Gastroesophageal sphincter (tissue), 3 donors: Measurements from ENCODE around the gene REL.

Experiments
- EP300 ChIP-seq: sonication (generic); formaldehyde crosslinking; IDR thresholded peaks from one replicate; pipeline ENCODE4 v1.6.1; 2017; ENCODE audit warnings: antibody characterized with exemption, mild to moderate bottlenecking
- POLR2A ChIP-seq, 2 donors: fragments of 450-650 bp; IDR thresholded peaks; one replicate each; pipeline ENCODE4 v1.6.1; 2017; ENCODE audit warnings: antibody characterized with exemption in 2 of 2, mild to moderate bottlenecking in 2 of 2, moderate library complexity in 1 of 2
- POLR2AphosphoS5 ChIP-seq: sonication (generic); formaldehyde crosslinking; IDR thresholded peaks from one replicate; pipeline ENCODE4 v1.6.1; 2017; ENCODE audit warnings: antibody characterized with exemption
- TF ChIP-seq, protein P1 (sequence below), 4 experiments: fragments of 200-600 bp in 2 of 4; fragments of 450-650 bp in 2 of 4; sonication (generic) in 1 of 4; IDR thresholded peaks; one replicate each; pipeline ENCODE4 v1.5.1; 2017 to 2019; ENCODE audit warnings: antibody characterized with exemption in 4 of 4, mild to moderate bottlenecking in 2 of 4, moderate library complexity in 2 of 4

DNA sequence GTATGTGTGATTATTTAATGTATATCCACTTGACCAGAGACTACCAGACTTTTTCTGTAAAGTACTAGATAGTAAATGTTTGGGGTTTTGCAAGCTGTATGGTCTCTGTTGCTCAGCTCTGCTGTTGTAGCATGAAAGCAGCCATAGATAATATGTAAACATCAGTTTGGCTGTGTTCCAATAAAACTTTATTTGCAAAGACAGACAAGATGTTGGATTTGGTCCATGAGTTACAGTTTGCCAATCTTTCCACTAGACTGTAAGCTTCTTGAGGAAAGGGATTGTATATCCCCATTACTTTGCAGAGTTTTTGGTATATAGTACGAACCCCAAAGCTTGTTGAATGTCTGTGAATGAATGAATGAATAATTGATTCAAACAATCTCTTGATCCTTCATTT, 17.2 kb downstream of the REL start:
- TF ChIP-seq, protein P1, sequence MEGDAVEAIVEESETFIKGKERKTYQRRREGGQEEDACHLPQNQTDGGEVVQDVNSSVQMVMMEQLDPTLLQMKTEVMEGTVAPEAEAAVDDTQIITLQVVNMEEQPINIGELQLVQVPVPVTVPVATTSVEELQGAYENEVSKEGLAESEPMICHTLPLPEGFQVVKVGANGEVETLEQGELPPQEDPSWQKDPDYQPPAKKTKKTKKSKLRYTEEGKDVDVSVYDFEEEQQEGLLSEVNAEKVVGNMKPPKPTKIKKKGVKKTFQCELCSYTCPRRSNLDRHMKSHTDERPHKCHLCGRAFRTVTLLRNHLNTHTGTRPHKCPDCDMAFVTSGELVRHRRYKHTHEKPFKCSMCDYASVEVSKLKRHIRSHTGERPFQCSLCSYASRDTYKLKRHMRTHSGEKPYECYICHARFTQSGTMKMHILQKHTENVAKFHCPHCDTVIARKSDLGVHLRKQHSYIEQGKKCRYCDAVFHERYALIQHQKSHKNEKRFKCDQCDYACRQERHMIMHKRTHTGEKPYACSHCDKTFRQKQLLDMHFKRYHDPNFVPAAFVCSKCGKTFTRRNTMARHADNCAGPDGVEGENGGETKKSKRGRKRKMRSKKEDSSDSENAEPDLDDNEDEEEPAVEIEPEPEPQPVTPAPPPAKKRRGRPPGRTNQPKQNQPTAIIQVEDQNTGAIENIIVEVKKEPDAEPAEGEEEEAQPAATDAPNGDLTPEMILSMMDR (IDR thresholded peaks at IDR 0.05): no peak
- no peak for TF ChIP-seq POLR2A (IDR thresholded peaks at IDR 0.05)
- no peak for TF ChIP-seq POLR2AphosphoS5
- TF ChIP-seq EP300: no peak
